OCI-LY7 (cell line): ENCODE measurements around the gene BMPR1B.

Experiments
- EZH2phosphoT487 ChIP-seq: fragments of 200-600 bp; sonication (generic); IDR thresholded peaks from 2 replicates; pipeline ENCODE4 v1.6.1; 2018; ENCODE audit warnings: low read depth, borderline replicate concordance, mild to moderate bottlenecking, mixed run types, antibody characterized with exemption, low read length, moderate library complexity, mixed read lengths
- TF ChIP-seq, protein P1 (sequence below): fragments of 200-600 bp; sonication (generic); conservative IDR thresholded peaks from 2 replicates; pipeline ENCODE4 v1.5.1; 2014; ENCODE audit warnings: mild to moderate bottlenecking, antibody characterized with exemption, low read length, moderate library complexity, mixed read lengths

DNA sequence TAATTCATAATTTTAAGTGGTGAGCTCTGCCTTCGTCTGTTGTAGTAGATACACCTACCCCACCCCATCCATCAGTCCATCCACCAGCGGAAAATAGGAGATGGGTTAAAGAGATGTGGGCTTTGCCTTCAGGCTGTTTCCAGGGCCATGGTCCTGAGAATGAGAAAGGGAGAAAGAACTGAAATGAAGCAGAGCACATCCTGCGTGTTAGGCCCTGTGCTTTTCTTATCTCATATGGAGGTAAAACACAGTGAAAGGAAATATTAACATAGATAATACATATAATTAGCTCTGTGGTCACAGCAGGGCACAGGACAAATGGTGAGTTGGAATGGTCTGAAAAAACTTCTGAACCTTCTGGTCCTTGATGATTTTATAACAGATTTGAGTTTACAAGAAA, 393.5 kb downstream of the BMPR1B start:
- TF ChIP-seq, protein P1, sequence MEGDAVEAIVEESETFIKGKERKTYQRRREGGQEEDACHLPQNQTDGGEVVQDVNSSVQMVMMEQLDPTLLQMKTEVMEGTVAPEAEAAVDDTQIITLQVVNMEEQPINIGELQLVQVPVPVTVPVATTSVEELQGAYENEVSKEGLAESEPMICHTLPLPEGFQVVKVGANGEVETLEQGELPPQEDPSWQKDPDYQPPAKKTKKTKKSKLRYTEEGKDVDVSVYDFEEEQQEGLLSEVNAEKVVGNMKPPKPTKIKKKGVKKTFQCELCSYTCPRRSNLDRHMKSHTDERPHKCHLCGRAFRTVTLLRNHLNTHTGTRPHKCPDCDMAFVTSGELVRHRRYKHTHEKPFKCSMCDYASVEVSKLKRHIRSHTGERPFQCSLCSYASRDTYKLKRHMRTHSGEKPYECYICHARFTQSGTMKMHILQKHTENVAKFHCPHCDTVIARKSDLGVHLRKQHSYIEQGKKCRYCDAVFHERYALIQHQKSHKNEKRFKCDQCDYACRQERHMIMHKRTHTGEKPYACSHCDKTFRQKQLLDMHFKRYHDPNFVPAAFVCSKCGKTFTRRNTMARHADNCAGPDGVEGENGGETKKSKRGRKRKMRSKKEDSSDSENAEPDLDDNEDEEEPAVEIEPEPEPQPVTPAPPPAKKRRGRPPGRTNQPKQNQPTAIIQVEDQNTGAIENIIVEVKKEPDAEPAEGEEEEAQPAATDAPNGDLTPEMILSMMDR = no peak
- no peak for TF ChIP-seq EZH2phosphoT487
